Kidney glomerular epithelial cell (primary cell): ENCODE data around the gene SAMD9.
"Not testable (repeated sequence)": the region's sequence is repeated elsewhere in the genome, so short reads cannot be mapped to it uniquely, and the experiment has no call there.

ENCODE experiments used
- DNase-seq: peaks from one replicate; lab custom pipeline; 2025; lab: John Stamatoyannopoulos, UW

Gene SAMD9

DNA sequence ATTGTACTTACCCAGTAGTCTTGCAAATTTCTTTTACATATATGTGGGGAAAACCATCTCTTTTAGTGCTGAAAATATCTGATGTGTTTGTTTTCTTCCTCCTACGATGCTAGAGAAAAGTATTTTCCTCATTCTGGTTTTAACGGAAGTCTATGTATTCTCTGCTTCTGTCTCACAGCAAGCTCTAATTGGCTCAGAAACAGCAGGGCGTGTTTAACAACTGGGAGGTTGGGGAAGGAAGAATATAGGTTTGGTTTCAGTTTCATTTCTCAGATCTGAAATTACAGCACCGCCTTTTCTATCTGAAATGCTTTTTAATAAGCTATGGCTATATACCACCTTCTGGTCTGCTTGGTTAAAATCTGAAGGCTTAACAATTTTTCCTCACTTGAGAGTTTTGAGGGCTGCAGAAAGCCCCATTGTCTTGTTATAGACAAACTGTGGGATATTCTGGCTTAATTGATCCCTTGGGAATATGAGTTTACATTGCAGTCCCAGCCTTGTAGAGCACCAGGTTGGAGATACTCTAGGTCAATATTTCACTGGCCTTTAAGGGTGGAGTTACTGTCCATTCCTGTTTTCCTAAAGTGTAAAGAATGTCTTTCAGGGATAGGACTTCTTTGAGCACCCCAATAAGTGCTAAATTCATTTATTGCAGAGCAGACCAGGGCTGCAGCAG, at the start of gene SAMD9:
SAMD9 (minus strand) TSS at position 128 of the 679 bp plus-strand sequence. CDS start 11,882 bp downstream, outside the sequence.
- DNase-seq: peak; percentile 82

DNA sequence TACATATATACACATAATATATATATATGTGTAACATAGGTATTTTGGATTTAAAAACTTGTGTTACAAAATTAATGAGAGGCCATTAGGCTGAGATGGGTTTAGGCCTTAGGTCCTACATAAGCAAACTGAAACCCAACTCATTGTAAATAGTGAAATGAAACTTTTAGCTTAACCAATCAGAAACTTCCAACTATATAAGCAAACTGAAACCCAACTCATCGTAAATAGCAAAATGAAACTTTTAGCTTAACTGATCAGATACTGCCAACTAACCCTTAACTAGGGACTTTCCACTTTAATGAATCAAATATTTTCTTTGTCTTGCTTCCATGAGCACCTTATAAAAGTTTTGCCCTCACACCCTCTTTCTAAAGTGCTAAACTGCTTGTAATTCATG, 47.7 kb upstream of the SAMD9 start:
- peak; percentile 20 for DNase-seq

GRCh38 chr7:93164766-93165165, 47.0 kb upstream of the SAMD9 start:
- no peak for DNase-seq

- no peak for DNase-seq
Observed at GRCh38 chr7:93161181-93161762, 43.5 kb upstream of the SAMD9 start.

DNA sequence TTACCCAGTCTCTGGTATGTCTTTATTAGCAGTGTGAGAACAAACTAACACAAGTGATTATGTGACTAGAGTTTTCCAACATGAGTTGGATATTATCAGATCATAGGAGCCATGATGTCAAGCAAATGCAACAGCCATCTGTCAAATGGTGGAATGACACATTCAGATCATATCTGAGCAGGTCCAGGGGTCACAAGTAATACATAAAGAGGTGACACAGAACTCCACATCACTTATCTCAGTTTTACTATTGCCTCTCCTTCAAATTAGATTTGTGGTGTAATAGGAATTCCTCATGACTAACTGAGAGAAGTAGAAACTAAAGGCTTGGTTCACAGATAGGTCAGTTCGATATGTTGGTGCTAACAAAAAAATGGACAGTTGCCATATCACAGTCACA, 42.6 kb upstream of the SAMD9 start:
- no peak for DNase-seq

DNA sequence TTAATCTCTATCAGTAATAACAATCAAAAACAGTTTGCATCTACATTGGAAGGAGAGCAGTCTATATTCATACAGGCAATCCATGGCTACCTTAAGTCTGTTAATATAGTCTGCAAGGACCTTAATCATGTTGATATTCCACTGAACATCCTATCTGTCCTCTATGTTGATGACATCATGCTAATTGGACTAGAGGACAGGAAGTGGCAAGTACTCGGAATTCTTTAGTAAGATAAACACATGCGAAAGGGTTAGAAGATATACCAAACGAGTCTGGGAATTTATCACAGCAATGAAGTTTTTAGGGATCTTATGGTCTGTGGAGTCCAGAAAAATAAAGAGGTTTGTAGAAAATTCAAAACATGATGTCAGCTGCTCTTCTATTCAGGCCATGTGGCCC, 41.7 kb upstream of the SAMD9 start:
- no peak for DNase-seq

- no peak for DNase-seq
Observed at GRCh38 chr7:93156884-93157283, 39.1 kb upstream of the SAMD9 start.

DNA sequence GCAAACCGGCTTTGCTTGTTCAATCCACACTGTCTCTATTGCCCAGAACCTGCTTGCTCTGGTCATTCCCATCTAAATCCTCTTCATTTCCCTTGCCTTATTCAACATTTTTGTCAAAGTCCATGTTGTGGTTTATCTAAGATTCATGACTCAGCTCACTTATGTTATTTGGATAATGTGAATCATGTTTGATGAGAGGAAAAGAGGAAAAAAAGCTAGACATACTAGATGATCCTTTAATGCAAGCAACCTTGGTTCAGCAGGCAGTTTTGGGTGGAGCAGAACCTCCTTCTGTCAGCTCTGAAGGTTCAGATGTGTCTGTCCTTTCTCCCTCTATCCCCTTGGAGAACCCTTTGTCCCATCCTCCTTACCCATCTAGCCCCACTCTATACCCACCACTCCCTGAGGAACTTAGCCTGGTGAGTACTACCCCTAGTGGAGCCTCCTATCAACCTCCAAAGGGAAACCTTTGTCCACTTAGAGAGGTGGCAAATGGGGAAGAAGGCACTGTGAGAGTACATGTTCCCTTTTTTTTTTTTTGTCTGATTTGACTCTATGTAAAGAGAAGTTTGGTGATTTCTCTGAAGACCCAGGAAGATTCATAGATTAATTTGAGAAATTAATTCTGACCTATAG, 32.5 kb upstream of the SAMD9 start:
- DNase-seq: peak; percentile 20

GRCh38 chr7:93148727-93149126, 30.9 kb upstream of the SAMD9 start:
- no peak for DNase-seq

- no peak for DNase-seq
Observed at GRCh38 chr7:93148144-93148543, 30.4 kb upstream of the SAMD9 start, which contains the start of gene SAMD9L. SAMD9L (minus strand) TSS chr7:93148385; CDS start chr7:93135971, 12,414 bp downstream.

DNA sequence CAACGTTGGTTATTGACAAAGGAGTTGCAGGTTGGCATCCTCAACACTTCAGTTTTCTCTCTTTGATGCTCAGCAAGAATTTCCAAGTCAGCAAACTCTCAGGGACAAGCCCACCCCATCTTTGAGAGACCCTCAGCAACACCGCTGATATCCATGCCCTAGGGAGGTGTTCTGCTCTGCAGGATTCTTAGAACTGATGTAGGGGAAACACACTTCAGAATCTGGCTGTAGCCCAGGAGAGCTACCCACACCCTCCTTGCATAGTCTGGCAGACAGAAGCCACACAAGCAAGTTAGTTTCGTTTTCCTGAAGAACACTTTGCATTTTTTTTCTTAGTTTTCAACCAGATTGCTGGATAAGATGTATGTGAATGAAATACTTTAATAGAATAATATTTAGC, 29.6 kb upstream of the SAMD9 start:
- peak; percentile 23 for DNase-seq

GRCh38 chr7:93146472-93147141, 28.8 kb upstream of the SAMD9 start:
- DNase-seq: no peak

DNA sequence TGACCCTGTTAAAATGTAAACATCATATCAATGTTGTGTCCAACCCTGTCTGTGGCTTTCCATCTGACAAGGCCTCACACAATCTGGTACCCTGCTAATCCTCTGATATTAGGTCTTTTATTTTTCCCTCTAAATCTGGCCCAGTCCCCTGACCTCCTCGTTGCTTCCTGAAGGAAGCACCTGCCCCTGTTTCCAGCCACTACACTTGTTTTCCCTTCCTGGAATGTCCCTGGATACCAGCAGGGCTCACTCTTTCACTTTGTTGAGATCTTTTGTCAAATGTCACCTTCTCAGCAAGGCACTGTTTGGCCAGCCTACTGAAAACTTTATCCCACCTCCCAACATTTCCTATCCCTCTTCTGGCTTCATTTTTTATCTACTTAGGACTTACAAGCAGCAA, 28.3 kb upstream of the SAMD9 start:
- DNase-seq: no peak

GRCh38 chr7:93145354-93145753, 27.6 kb upstream of the SAMD9 start:
- DNase-seq: no peak

DNA sequence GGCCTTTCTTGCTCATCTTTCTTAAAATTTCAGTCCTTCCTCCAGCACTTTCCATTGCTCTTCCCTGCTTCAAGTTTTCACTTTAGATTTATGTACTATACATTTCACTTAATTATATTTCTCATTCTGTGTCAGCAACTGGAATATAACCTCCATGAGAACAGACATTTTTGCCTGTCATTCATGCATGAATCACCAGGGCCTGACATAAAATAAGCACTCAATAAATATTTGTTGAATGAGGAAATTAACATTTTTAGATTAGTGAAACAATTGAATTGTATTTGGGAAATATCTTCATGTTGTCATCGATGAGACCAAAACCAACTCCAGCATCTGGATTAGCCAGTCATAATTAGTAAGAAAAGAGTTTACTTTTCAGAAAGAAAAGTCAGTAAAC, 24.3 kb upstream of the SAMD9 start:
- no peak for DNase-seq

DNA sequence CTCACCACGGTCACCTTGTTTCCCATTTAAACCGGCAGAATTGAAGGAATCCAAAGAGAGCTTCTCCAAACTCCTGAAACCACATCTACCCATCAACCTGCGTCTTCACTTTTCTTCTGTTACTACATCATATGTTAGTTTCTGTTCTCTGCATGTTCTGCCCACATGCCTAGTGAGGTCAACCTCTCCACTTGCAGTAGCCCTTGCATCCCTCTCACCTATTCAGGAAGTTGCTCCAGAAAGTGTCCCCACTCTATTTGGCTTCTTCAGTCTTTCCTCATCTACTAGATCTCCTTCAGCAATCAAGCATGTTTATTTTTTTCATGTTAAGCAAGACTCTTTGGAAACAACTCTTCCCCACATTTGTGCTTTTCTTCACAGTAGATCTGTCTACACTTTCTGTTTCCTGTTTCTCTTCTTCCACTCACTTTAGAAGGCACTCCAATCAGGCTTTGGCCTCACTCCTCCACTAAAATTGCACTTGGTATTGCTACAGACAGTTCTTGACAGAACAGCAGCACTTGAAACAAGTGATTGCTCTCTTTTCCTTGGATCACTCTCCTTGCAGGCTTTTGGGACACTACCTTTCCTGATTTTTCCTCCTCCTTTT, 22.9 kb upstream of the SAMD9 start:
- DNase-seq: no peak

- no peak for DNase-seq
Observed at GRCh38 chr7:93138576-93138975, 20.8 kb upstream of the SAMD9 start.

- no peak for DNase-seq
Observed at GRCh38 chr7:93133005-93133404, 15.2 kb upstream of the SAMD9 start.

DNA sequence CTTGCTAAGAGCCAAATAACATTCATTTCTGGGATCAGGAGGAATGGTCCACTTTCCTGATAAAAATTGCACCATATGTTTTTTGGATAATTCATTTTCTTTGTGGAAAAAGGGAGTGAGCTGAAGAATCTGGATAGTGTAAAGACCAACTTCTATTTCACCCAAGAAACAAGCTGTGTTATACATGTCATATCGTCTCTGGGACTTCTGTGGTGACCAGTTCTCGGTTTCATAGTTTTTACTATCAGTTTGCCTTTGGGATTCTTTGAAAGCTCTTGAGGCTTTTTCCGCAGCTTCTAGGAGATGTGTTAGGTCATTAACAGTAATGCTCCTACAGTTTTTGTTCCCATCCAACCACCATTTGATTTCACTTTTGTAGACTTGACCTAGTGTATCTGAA, 14.4 kb upstream of the SAMD9 start:
- DNase-seq: no peak

DNA sequence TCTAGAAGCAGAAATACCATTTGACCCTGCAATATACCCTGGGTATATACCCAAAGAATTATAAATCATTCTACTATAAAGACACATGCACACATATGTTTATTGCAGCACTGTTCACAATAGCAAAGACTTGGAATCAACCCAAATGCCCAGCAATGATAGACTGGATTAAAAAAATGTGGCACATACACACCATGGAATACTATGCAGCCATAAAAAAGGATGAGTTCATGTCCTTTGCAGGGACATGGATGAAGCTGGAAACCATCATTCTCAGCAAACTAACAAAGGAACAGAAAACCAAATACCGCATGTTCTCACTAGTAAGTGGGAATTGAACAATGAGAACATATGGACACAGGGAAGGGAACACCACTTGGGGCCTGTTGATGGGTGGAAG, 9.2 kb upstream of the SAMD9 start:
- not testable (repeated sequence) for DNase-seq

GRCh38 chr7:93123532-93123931, 5.8 kb upstream of the SAMD9 start:
- not testable (repeated sequence) for DNase-seq
